Kidney (tissue), 14 donors: ENCODE results near the gene RBM39. TPM values are rescaled to one million over a fixed set of nuclear protein-coding genes. Genes with fewer than 3 reads are reported as not detected.
"Not testable (repeated sequence)": the region's sequence is repeated elsewhere in the genome, so short reads cannot be mapped to it uniquely, and the experiment has no call there.

Experiments used
- DNase-seq, 5 donors: peaks; one replicate each; pipeline ENCODE4 v3.0.0-alpha.2; 2013 to 2020
- FAIRE-seq: peaks from 2 replicates; lab custom pipeline; 2012; peaks lifted over from hg19 to GRCh38; lab: Jason Lieb, UNC
- H3K27ac ChIP-seq, 2 donors: one replicate each; pipeline ENCODE4 v1.7.0; 2013; ENCODE audit warnings: low read depth in 2 of 2, low read length in 2 of 2, inconsistent platforms in 1 of 2
- H3K27me3 ChIP-seq: one replicate; pipeline ENCODE4 v1.7.1; 2013; ENCODE audit warnings: low read length, inconsistent platforms; ENCODE audit not compliant: control insufficient read depth, insufficient read depth
- H3K36me3 ChIP-seq, 3 donors: one replicate each; pipeline versions ENCODE4 v1.7.0 to v1.7.1; 2013; ENCODE audit warnings: low read length in 3 of 3, control low read depth in 1 of 3, inconsistent platforms in 1 of 3; ENCODE audit not compliant: insufficient read depth in 3 of 3, control insufficient read depth in 2 of 3
- H3K4me1 ChIP-seq, 3 donors: one replicate each; pipeline versions ENCODE4 v1.7.0 to v1.7.1; 2013; ENCODE audit warnings: low read length in 3 of 3, inconsistent platforms in 1 of 3, low read depth in 1 of 3; ENCODE audit not compliant: control insufficient read depth in 2 of 3, insufficient read depth in 2 of 3
- H3K4me3 ChIP-seq, 3 donors: one replicate each; pipeline versions ENCODE4 v1.7.0 to v1.8.1; 2013; ENCODE audit warnings: low read length in 3 of 3, control low read depth in 1 of 3, inconsistent platforms in 1 of 3
- H3K9ac ChIP-seq, 3 donors: one replicate each; pipeline versions ENCODE4 v1.7.0 to v1.7.1; 2013; ENCODE audit warnings: low read length in 3 of 3, control low read depth in 1 of 3, inconsistent platforms in 1 of 3
- H3K9me3 ChIP-seq, 3 donors: one replicate each; pipeline versions ENCODE4 v1.7.0 to v1.7.1; 2013; ENCODE audit warnings: low read length in 3 of 3, control low read depth in 1 of 3, inconsistent platforms in 1 of 3; ENCODE audit not compliant: control insufficient read depth in 2 of 3, insufficient read depth in 1 of 3
- CTCF ChIP-seq: IDR thresholded peaks from 3 replicates; pipeline ENCODE4 v1.5.1; 2012; ENCODE audit warnings: mild to moderate bottlenecking, moderate library complexity, borderline replicate concordance; ENCODE audit not compliant: insufficient read depth; ENCODE audit errors: extremely low read depth
- intact Hi-C: fragments of 100-400 bp; cut with DNase I; formaldehyde crosslinking; loops from one replicate; pipeline ENCODE4 v1.11.1; 2022
- polyA plus RNA-seq: library from polyadenylated mRNA; stranded (reverse); fragments of 350-450 nt; fragmentation: Illumina TruSeq; extraction: RNeasy Lipid Tissue Mini Kit (QIAGEN cat#74804); gene quantifications from one replicate; pipeline ENCODE4 v1.2.3, GENCODE V29; 2014; ENCODE audit warnings: low read depth, low replicate concordance; ENCODE audit not compliant: insufficient read depth
- total RNA-seq: library from RNA; stranded (reverse); fragmentation: NEBNext Ultra II Directional; extraction: Animal tissue kit (Norgen Biotek cat#: 25700); gene quantifications from one replicate; pipeline ENCODE4 v1.2.1, GENCODE V29; 2021
- donor health status: control.
- donor health status: control.
- donor health status: control.
- donor health status: control.
- donor health status: control.
- donor health status: DM: yes; HTN: yes; CAD: no.
- donor health status: Normal renal cell carcinoma (clear cell type).

Gene RBM39
- total and polyA plus RNA-seq, 2 donors from 2014 or later: 148 to 304 TPM

- peaks cover 25 to 76% (median 42%) of the 10 kb centered on the region in 3 donors for H3K36me3 ChIP-seq
- no peak for DNase-seq
- no peak overlapping the region for H3K27ac ChIP-seq
- H3K9ac ChIP-seq: no peak overlapping the region
- no peaks in the 10 kb centered on the region for H3K27me3 ChIP-seq
- H3K9me3 ChIP-seq: no peaks in the 10 kb centered on the region
- no peak for FAIRE-seq
- no peaks in the 10 kb centered on the region for H3K4me1 ChIP-seq
- TF ChIP-seq CTCF: no peak
- intact Hi-C loops: no loop called here
- no peak overlapping the region for H3K4me3 ChIP-seq
These were observed 33.6 kb downstream of the RBM39 start for GRCh38 chr20:35708502-35708901.

- H3K4me3 ChIP-seq, H3K27ac ChIP-seq, H3K9ac ChIP-seq, DNase-seq, intact Hi-C loops, H3K27me3 ChIP-seq, H3K9me3 ChIP-seq, FAIRE-seq, H3K4me1 ChIP-seq: not testable (repeated sequence)
- peaks cover 24 to 80% (median 43%) of the 10 kb centered on the region in 3 donors for H3K36me3 ChIP-seq
These were observed 35.2 kb downstream of the RBM39 start for GRCh38 chr20:35706591-35707529.

- H3K9me3 ChIP-seq, intact Hi-C loops, FAIRE-seq, H3K4me3 ChIP-seq, H3K4me1 ChIP-seq, DNase-seq, H3K9ac ChIP-seq, H3K27ac ChIP-seq, H3K27me3 ChIP-seq: not testable (repeated sequence)
- peaks cover 19 to 72% (median 41%) of the 10 kb centered on the region in 3 donors for H3K36me3 ChIP-seq
These were observed 36.2 kb downstream of the RBM39 start for GRCh38 chr20:35705894-35706293.

- H3K9me3 ChIP-seq: no peaks in the 10 kb centered on the region
- H3K27ac ChIP-seq: no peak overlapping the region
- no peak for TF ChIP-seq CTCF
- H3K27me3 ChIP-seq: no peaks in the 10 kb centered on the region
- FAIRE-seq (no peak), DNase-seq (no peak)
- intact Hi-C loops: no loop called here
- H3K4me1 ChIP-seq: peaks cover 0 to 5% (median 3%) of the 10 kb centered on the region in 3 donors
- no peak overlapping the region for H3K4me3 ChIP-seq
- H3K9ac ChIP-seq: no peak overlapping the region
- peaks cover 19 to 61% (median 31%) of the 10 kb centered on the region in 3 donors for H3K36me3 ChIP-seq
These were observed 37.4 kb downstream of the RBM39 start for GRCh38 chr20:35704514-35705261.
